ENCODE results near the gene TMEM121B. TPM values are rescaled to one million over a fixed set of nuclear protein-coding genes. Genes with fewer than 3 reads are reported as not detected.
"Not testable (repeated sequence)": the region's sequence is repeated elsewhere in the genome, so short reads cannot be mapped to it uniquely, and the experiment has no call there.

The TMEM121B gene
- polyA plus RNA-seq (ENCODE audit: insufficient read length in 3 of 3): 1 to 10 TPM in 1 of 3 donors, under 1 TPM in 2; 0.64 to 1.1 (median 0.89) TPM

DNA sequence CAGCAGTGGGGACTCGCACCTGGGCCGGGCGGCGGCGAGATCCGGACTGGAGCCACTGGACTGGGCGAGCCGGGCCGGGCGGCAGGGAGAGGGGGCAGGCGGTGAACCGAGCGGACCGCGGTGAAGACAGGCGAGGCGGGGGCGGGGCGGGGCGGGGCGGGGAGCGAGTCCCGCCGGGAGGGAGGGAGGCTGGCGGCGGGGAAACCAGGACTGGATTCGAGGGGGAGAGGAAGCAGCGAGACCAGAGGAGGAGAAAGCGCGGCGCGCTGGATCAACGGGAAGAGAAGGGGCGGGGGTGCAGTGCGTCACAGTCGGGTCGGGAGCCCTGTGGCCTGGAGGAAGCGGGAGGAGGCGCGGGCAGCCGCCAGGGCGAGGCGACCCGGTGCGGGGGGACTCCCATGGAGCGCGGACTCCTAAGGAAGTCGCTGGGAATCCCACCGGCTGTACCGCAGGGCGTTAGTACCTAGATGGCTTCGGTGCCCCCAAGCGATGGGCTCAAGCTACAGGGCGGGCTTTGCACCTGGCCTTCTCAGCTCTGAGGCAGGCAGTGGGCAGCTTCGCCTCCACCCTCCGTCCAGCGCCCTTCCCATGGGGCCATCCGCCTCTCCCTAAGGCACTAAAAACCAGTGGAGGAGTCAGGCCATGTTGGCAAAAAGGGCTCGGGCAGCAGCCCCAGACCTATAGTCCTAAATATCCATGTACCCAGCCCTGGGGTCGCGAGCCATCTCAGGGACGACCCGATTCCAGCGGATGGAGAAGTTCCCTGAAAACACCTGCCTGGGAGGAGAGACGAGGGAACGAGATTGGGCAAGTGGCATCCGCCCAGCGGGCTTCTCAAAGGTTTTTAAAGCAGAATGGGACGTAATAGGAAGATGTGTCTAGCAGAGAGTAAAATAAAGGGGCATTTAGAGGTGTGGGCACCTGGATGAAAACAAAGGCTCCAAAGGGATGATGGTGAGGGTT is at the start of gene TMEM121B:
Gene TMEM121B (minus strand): TSS at position 128 of the 963 bp plus-strand sequence. CDS start 233 bp downstream, outside the sequence.
- DNase-seq (ENCODE audit: low read depth in 3 of 3, low spot score in 2 of 3): peak in 1 of 3 donors; percentile 45

DNA sequence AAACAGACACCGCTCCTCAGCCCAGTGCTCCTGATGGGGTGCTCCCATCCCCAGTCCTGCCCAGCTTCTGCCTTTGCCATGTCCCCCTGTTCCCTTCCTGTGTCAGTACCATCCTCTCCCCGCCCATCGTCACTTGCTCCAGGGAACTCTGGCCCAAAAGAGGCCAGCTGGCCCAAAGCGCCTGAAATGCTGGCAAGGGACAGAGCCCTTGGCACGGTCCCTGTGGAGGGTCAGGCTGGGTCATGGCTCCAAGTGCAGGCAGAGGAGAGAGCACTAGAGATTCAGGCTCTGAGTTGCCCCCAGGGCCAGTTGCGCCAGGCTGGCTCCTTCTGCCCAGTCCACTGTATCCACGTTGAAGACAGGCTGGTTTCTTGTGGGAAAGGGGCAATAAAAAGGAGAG is 46.3 kb upstream of the TMEM121B start:
- DNase-seq (ENCODE audit: low read depth in 3 of 3, low spot score in 2 of 3): no peak

DNA sequence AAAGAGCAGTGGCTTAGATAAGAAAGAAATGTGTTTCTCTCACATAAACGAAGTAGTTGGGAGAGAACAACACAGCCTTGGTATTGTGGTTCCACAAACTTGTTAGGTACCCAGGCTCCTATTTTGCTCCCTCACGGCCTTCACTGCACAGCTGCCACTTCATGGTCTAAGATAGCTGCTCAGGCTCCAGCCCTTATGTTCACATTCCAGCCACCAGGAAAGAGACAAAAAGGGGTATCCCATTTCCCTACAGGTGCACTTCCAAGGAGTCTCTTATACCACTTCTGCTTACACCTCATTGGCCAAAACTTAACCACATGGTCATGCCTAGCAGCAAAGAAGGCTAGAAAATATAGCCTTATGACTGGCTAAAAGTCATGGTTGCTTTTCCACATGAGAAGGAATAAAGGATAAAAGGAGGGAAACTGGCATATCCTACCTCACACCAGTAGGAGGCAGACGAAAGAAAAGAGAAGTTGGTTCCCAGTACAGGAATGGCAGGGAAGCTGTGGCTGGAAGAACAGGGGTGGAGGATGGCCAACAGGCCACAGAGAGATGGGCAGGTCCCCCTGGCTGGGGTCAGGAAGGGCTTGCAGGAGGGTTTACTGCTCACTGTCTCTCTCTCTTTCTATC is 43.3 kb upstream of the TMEM121B start:
- no peak for DNase-seq (ENCODE audit: low read depth in 3 of 3, low spot score in 2 of 3)

DNA sequence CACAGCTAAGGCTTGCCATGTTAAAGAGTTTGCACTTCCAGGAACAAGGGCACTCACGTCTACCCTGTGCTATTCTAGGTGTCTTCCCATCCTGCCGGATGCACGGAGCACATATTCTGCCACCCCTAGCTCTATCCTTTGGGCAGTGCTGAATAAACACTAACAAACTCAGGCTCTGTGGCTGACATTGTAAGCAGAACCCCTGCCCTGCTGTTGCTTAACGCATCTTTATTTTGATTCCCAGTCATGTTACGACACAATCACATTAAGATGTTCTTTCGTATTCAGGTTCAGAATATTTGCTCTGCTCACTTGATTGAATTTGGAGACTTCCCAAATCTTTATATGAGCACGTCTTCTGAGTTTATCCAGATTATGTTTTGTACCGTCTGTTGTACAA is 41.6 kb upstream of the TMEM121B start:
- no peak for DNase-seq (ENCODE audit: low read depth in 3 of 3, low spot score in 2 of 3)

DNA sequence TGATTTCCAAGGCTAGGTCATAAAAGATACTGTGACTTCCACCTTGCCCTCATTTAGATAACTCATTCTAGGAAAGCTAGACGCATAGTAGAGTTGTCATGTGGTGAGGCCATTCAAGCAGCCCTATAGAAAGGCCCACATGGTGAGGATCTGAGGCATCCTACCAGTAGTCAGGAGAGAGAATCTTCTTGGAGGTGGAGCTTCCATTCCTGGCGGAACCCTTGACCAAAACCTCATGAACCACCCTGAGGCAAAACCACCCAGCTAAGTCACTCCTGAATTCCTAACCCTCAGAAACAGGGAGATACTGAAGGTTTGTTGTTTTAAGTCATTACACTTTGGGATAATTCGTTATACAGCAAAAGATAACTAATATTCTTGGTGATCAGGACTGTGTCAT is 40.8 kb upstream of the TMEM121B start:
- no peak for DNase-seq (ENCODE audit: low read depth in 3 of 3, low spot score in 2 of 3)

DNA sequence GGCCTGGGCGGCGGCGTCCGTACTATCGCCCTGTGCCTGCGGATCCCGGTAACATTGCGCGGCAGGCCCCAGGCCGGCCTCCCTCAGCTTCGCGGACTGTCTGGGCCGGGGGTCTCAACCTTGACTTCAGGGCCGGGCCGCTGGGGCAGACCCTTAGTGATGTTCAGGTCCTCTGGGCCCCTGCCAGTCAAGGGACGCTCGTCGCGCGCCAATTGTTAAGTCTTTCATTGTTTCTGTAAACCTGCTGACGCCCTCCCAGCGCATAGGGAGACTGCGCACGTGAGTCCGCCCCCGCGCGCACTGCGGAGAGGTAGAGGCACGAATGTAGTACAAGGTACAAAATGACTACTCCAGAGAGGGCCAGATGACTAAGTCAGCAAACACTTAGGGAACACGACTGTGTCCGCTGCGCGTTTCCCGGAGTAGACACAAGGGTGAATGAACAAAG is 38.4 kb upstream of the TMEM121B start:
- peak; percentile 35 to 43 (median 39) for DNase-seq (ENCODE audit: low read depth in 3 of 3, low spot score in 2 of 3)

DNA sequence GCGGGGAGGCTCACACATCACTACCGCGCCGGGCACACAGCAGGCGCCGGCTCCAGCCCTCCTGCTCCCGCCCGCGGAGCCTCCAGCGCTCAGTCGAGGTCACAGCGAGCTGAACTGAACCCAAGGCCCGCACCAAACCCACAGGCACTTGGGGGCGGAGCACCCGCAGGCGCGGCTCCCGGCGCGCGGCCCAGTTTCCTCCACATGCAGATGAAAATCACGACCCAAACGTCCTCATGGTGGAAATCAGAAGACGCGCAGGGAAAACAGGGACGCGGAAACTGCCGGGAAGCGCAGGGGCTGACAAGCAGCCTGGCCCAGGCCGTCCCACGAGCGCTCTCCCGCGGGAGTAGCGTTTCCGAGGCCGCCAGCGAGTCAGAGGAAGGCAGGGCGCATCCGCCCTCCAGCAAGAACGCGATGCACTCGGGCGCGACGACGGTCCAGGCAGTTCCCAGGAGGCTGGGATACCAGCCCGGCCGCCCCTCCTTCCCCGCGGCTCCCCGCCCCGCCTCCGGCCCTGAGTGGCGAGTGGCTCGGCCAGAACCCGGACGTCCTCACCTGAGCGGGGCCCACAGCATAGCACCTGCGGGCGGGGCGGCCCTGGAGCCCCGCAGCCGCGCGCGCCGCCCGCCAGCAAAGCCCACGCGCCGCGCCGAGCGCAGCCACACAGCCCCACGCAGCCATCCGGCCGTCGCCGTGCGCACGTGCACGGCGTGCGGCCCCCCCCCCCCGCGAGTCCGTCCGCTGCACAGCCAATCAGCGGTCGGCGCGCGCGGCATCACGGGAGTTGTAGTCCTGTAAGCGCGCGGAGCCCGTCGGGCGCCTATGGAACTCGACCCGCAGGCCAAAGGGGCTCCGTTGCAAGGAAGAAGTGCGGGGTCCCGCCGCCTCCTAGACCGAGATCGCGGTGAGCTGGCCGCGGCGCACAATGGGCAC is 37.7 kb upstream of the TMEM121B start, which contains the start of gene HDHD5:
Gene HDHD5 (minus strand): TSS at position 710 of the 936 bp plus-strand sequence. CDS start 26 bp downstream, at position 684.
- peak; percentile 47 to 74 (median 73) for DNase-seq (ENCODE audit: low read depth in 3 of 3, low spot score in 2 of 3)

DNA sequence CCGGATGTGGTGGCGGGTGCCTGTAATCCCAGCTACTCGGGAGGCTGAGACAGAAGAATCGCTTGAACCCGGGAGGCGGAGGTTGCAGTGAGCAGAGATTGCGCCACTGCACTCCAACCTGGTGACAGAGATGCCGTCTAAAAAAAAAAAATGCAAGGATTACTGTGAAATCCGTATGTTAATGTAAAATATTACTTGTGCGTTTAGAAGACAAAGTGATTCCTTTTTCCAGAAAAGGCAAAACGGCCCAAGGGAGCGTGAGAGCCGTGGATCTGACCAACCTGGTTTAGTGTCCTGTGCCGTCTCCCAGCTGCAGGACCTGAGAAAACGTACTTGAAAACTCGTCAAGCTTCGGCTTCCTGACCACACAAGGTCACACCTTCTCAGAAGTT is 37.0 kb upstream of the TMEM121B start:
- no peak for DNase-seq (ENCODE audit: low read depth in 3 of 3, low spot score in 2 of 3)

DNA sequence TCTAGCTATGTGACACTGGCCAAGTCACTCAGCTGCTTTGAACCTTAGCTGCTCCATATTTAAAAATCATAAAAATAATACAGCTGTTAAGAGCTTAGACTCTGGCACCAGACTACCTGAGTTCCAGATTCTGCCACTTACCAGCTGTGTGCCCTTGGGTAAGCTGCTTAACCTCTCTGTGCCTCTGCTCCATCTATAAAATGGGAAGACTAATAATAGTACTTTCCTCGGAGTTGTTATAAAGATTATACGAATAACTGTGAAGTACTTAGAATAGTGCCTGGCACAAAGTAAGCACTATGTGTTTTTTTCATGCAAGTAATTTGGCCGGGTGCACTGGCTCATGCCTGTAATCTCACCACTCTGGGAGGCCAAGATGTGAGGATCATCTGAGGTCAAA is 36.6 kb upstream of the TMEM121B start:
- no peak for DNase-seq (ENCODE audit: low read depth in 3 of 3, low spot score in 2 of 3)

DNA sequence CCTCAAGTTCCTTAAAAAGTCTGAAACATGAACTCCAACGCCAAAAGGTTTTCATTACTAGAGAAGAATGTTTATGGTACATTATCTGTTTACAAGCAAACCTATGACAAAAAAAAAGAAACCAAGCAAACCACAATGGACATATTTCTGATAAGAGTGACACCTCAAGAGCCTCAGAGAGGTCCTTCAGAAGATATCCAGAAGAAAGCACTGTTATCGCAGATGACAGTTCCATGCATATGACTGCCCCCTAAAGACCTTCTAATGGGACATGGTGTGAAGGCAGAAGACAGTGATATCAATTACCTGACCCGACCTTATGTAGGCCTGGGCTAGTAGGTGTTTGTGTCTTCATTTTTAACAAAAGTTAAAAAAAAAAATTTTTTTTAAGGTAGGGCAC is 34.8 kb upstream of the TMEM121B start:
- no peak for DNase-seq (ENCODE audit: low read depth in 3 of 3, low spot score in 2 of 3)

DNA sequence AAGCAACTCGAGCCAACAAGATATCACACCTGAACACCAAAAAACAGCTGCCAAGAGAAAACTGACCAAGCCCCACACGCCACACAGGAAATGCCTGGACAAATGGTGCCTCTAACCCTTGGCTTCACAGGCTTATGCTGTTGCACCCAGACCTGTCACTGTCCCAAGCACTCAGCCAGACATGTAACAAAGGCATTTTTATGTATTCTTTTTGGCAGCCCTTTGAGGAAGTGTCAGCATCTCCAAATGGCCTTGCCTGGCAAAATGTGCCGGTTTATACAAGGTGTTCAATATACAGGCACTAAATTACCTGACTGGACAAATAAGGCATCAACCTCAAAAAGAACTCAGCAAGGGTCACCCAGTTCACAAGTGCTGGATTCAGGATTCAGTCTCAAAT is 31.8 kb upstream of the TMEM121B start:
- no peak for DNase-seq (ENCODE audit: low read depth in 3 of 3, low spot score in 2 of 3)

DNA sequence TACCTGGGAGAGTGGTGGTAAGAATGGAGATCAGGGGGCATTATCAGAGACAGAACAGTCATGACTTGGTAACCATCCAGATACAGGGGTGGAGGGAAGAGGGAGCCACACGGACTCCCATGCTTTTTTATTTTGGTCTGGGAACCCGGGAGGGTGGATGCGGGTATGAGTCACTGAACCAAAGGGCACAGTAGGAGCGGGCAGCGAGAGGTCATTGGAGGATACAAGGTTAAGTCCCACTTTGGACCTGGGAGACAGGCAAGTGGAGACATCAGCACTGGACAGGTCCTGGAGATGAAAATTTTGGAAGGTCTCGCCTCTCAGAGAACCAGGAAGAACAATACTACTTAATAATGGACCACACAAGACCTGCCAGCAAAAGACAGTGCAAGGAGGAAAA is 31.2 kb upstream of the TMEM121B start:
- no peak for DNase-seq (ENCODE audit: low read depth in 3 of 3, low spot score in 2 of 3)

DNA sequence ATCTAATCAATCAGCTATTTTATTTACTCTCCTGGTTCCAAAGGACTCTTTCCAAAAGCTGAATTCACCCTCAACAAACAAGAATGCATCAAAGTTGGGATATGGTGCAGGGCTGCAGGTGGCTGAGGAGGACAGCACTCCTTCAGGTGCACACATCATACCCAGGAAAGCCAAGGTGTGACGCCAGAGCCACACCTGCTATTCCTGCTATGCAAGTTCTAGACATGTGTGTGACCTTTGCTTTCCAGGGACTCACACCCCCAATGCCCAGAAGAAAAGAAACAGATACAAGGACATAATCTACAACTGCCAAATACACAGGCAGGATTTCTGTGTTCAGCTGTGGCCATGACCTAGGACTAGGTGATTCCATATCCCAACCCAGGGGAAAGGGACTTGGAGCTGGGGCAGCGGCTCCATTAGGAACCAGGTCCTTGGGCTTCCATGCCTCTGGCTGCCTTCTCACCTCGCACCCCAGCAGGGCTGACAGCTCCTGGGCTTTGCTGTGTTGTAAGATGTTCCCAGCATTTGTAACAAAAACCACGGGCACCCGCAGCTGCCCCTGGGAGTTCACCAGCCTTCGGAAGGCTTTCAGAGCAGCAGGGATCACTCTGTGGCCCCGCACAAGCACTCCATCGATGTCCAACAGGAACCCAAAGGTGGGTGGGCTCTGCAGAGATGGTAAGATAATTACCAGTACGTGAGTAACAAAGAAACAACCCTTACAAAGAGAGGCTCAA is 28.1 kb upstream of the TMEM121B start:
- no peak for DNase-seq (ENCODE audit: low read depth in 3 of 3, low spot score in 2 of 3)

DNA sequence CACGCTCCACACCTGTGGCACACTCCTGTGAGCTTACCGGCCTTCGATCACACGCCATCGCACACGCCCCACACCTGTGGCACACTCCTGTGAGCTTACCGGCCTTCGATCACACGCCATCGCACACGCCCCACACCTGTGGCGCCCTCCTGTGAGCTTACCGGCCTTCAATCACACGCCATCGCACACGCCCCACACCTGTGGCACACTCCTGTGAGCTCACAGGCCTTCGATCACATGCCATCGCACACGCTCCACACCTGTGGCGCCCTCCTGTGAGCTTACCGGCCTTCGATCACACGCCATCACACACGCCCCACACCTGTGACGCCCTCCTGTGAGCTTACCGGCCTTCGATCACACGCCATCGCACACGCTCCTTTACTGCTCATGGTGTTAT is 26.3 kb upstream of the TMEM121B start:
- not testable (repeated sequence) for DNase-seq (ENCODE audit: low read depth in 3 of 3, low spot score in 2 of 3)

DNA sequence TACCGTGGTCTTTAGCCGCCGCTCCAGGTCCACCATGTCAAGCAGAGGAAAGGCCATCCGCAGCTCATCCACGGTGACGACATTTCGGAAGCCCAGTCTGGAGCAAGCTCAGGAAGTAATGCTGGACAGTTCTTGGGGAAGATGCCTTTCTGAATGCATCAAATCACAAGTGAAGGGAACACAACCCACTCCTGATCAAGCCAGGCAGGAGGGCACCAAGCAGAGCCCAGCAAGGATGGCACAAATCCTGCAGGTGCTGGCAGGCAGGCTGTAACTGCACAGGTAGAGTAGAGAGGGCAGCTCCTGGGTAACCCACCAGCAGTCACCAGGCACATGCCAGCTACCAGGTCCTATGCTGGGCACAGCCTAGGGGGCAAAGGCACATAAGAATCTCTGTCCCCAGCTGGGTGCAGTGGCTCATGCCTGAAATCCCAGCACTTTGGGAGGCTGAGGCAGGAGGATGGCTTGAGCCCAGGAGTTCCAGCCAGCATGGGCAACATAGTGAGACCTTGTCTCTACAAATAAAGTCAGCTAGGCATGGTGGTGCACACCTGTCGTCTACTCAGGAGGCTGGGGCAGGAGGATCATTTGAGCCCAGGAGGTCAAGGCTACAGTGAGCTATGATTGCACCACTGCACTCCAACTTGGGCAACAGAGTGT is 24.0 kb upstream of the TMEM121B start:
- DNase-seq (ENCODE audit: low read depth in 3 of 3, low spot score in 2 of 3): no peak

DNA sequence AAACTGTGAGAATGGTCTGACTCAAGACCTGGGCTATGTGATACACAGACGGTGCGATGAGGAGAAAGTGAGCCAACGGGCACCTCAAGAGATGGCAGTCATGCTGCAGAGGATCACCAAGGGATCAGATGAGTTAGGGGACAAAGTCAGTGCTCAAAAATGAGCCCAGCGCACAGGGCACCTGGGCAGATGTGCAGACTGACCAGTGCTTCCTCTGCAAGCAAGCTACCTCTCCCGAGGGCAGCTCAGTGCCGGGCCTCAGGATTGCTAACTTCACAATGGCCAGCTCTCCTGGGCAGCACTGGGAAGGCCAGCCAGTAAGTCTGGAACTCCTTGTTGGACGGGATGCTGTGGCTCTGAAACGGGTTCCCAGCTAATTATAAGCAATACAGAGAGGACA is 22.7 kb upstream of the TMEM121B start:
- DNase-seq (ENCODE audit: low read depth in 3 of 3, low spot score in 2 of 3): no peak

DNA sequence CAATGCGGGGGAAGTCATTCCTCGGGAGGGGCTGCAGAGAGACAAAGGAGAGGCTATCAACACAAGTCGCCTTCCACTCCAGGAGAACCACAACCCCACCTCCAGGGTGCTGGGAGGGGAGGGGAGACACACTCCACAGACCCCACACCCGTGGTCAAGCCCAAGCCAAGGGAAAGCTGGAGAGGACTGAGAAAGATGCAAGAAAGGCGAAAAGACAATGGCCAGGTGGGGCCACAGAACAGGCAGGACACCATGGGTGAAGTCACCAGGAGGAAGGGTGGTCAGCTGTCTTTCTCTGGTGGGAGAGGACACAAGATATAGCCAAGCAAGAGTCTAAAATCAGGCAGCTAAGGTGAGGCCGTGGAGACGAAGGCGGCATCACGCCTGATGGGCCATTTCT is 21.9 kb upstream of the TMEM121B start:
- DNase-seq (ENCODE audit: low read depth in 3 of 3, low spot score in 2 of 3): no peak

DNA sequence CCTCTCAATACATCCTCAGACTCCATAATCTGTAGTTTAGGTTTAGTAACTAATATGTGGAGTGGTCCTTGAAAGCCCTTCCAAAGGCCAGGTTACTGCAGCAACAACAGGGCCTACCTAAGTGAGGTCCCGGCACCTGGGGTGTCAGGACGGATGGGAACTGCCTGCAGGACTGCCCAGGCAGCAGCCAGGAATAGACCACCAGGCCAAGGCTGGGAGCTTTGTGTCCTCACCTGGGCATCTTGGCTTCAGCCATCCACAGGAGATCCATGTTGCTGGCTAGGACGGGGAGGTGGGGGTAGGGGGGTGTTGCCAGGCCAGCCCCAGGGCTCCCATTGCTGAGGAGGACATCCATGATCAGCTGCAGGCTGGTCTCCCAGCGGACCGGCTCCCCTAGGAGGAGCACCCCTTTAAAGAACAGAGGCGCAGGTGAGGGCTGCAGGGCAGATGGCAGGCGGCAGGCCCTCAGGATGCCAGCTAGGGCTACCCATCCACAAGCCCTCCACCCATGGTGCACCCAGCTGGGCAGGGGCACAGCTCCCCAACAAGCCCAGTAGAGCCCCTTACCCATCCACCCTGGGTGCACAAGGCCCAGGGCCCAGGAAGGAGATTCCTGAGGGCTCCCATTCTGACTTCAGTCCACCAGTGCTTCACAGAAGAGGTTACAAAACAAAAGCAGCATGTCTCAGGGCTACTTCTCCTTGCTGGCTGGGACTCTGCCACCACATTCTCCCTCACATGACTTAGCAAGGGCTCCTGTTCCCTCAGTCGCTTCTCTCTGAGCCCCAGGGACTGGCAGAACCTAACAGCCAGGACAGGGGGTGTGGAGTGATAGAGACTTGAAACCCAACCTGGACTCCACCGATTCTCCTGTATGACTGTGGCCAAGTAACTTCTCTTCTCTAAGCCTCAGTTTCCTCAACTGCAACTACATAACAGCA is 19.9 kb upstream of the TMEM121B start:
- DNase-seq (ENCODE audit: low read depth in 3 of 3, low spot score in 2 of 3): no peak
